Gastroesophageal sphincter (tissue), 4 donors: Measurements from ENCODE around the gene SENP1. TPM values are rescaled to one million over a fixed set of nuclear protein-coding genes. Genes with fewer than 3 reads are reported as not detected.

Experiments
- ATAC-seq: fragments of 150-250 bp; one replicate; pipeline ENCODE4 v1.9.1; 2016; ENCODE audit warnings: mild to moderate bottlenecking, moderate library complexity
- H3K27ac ChIP-seq, 4 donors: fragments of 200-600 bp; sonication (generic) in 3 of 4; 1 replicate in 3 of 4; 2 replicates in 1 of 4; pipeline ENCODE4 v1.5.1; 2016 to 2019
- H3K27me3 ChIP-seq: fragments of 200-600 bp; sonication (generic); one replicate; pipeline ENCODE4 v1.5.1; 2019
- H3K36me3 ChIP-seq, 2 donors: fragments of 200-600 bp; sonication (generic); one replicate each; pipeline ENCODE4 v1.5.1; 2019; ENCODE audit warnings: control low read depth in 1 of 2
- H3K4me1 ChIP-seq, 3 donors: fragments of 200-600 bp; sonication (generic); 1 replicate in 2 of 3; 2 replicates in 1 of 3; pipeline ENCODE4 v1.5.1; 2016 to 2019; ENCODE audit warnings: control low read depth in 2 of 3
- H3K4me3 ChIP-seq, 2 donors: fragments of 200-600 bp; sonication (generic); one replicate each; pipeline ENCODE4 v1.5.1; 2019; ENCODE audit warnings: mild to moderate bottlenecking in 1 of 2, moderate library complexity in 1 of 2
- H3K9me3 ChIP-seq, 3 donors: fragments of 200-600 bp; sonication (generic); one replicate each; pipeline ENCODE4 v1.5.1; 2017 to 2019; ENCODE audit warnings: control low read depth in 2 of 3
- CTCF ChIP-seq, 4 experiments: fragments of 200-600 bp in 2 of 4; fragments of 450-650 bp in 2 of 4; sonication (generic) in 1 of 4; IDR thresholded peaks; one replicate each; pipeline ENCODE4 v1.5.1; 2017 to 2019; ENCODE audit warnings: antibody characterized with exemption in 4 of 4, mild to moderate bottlenecking in 2 of 4, moderate library complexity in 2 of 4
- EP300 ChIP-seq: sonication (generic); formaldehyde crosslinking; IDR thresholded peaks from one replicate; pipeline ENCODE4 v1.6.1; 2017; ENCODE audit warnings: antibody characterized with exemption, mild to moderate bottlenecking
- POLR2A ChIP-seq, 2 donors: fragments of 450-650 bp; IDR thresholded peaks; one replicate each; pipeline ENCODE4 v1.6.1; 2017; ENCODE audit warnings: antibody characterized with exemption in 2 of 2, mild to moderate bottlenecking in 2 of 2, moderate library complexity in 1 of 2
- POLR2AphosphoS5 ChIP-seq: sonication (generic); formaldehyde crosslinking; IDR thresholded peaks from one replicate; pipeline ENCODE4 v1.6.1; 2017; ENCODE audit warnings: antibody characterized with exemption
- WGBS, 2 donors: methylation state at CpG; one replicate each; pipeline ENCODE4 v1.1.5; 2018; ENCODE audit warnings: low coverage in 1 of 2; 5-methylcytosine and 5-hydroxymethylcytosine counted together
- total RNA-seq, 4 donors: library from RNA; depleted of rRNA; stranded (reverse); fragments of >200 nt; gene quantifications; one replicate each; pipeline ENCODE4 v1.1.0, GENCODE V29; 2016

SENP1 gene
- total RNA-seq, 4 donors from 2014 or later, result 17.3 to 23.8 (median 20.7) TPM

DNA sequence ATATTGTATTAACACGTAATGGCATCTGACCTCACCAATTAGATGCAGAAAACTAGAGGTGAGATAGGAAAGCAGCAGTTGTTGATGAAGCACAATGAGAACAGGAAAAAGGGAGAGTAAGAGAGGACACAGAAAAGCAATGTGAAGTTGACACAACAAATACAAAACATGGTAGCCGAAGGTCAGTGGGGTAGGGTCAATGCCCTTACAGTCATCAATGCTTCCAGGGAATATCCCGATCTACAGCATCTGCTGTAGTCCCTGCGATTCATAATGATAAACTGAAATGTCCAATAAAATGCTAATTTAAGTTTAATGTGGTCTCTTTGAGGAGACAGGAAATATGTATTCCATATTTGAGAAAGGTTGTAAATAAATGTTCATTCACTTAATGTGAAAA lies 98.7 kb downstream of the SENP1 start:
- TF ChIP-seq POLR2AphosphoS5 (no peak), POLR2A (IDR thresholded peaks at IDR 0.05) (no peak), EP300 (no peak), CTCF (IDR thresholded peaks at IDR 0.05) (no peak)
- peaks cover 6 to 32% (median 29%) of the 10 kb centered on the region in 3 donors for H3K4me1 ChIP-seq
- no peaks in the 10 kb centered on the region for H3K36me3 ChIP-seq
- WGBS, 2 donors, result 65 to 74% methylated on average over 4 of the region's 4 CpGs
- ATAC-seq, result no peak
- no peak overlapping the region for H3K27ac ChIP-seq
- H3K4me3 ChIP-seq, result no peak overlapping the region
- H3K27me3 ChIP-seq, result peaks cover 91% of the 10 kb centered on the region
- H3K9me3 ChIP-seq, result no peaks in the 10 kb centered on the region

GRCh38 chr12:48005750-48006021 lies 100.2 kb downstream of the SENP1 start:
- no peak for ATAC-seq
- peaks cover 96% of the 10 kb centered on the region for H3K27me3 ChIP-seq
- no peaks in the 10 kb centered on the region for H3K9me3 ChIP-seq
- no peak overlapping the region for H3K27ac ChIP-seq
- peaks cover 6 to 47% (median 34%) of the 10 kb centered on the region in 3 donors for H3K4me1 ChIP-seq
- TF ChIP-seq POLR2A (IDR thresholded peaks at IDR 0.05) (no peak), POLR2AphosphoS5 (no peak), CTCF (IDR thresholded peaks at IDR 0.05) (no peak), EP300 (no peak)
- H3K4me3 ChIP-seq, result no peak overlapping the region
- no peaks in the 10 kb centered on the region for H3K36me3 ChIP-seq

- TF ChIP-seq CTCF (IDR thresholded peaks at IDR 0.05) (no peak), EP300 (no peak), POLR2A (IDR thresholded peaks at IDR 0.05) (no peak), POLR2AphosphoS5 (no peak)
- Histone ChIP-seq H3K4me1 (peaks cover 6 to 47% (median 34%) of the 10 kb centered on the region in 3 donors), H3K4me3 (peak overlapping the region in 1 of 2 donors; percentile 47), H3K36me3 (no peaks in the 10 kb centered on the region), H3K27me3 (peaks cover 95% of the 10 kb centered on the region), H3K27ac (no peak overlapping the region), H3K9me3 (no peaks in the 10 kb centered on the region)
- whole genome bisulfite sequencing, 2 donors, result 37 to 53% methylated on average over 6 to 8 of the region's 30 CpGs
- ATAC-seq, result no peak
Observed at GRCh38 chr12:48005001-48005749, 100.7 kb downstream of the SENP1 start.

GRCh38 chr12:48004053-48004941 lies 101.6 kb downstream of the SENP1 start, which contains the start of gene COL2A1:
COL2A1 (minus strand) TSS chr12:48004476; CDS start chr12:48004321, 155 bp downstream.
- TF ChIP-seq EP300 (no peak), POLR2A (IDR thresholded peaks at IDR 0.05) (no peak), POLR2AphosphoS5 (no peak), CTCF (IDR thresholded peaks at IDR 0.05) (no peak)
- Histone ChIP-seq H3K4me1 (peaks cover 6 to 47% (median 34%) of the 10 kb centered on the region in 3 donors), H3K9me3 (no peaks in the 10 kb centered on the region), H3K36me3 (no peaks in the 10 kb centered on the region), H3K27ac (no peak within 1 kb of the TSS), H3K4me3 (peak within 1 kb of the TSS in 1 of 2 donors; percentile 47), H3K27me3 (peaks cover 97% of the 10 kb centered on the region)
- no peak for ATAC-seq
- 0 to 2% methylated on average over 6 to 14 of the region's 83 CpGs for whole genome bisulfite sequencing, 2 donors
